Amniotic epithelial cell (primary cell): ENCODE measurements around the gene USP6.
"Not testable (repeated sequence)": the region's sequence is repeated elsewhere in the genome, so short reads cannot be mapped to it uniquely, and the experiment has no call there.

Experiments
- DNase-seq: peaks from one replicate; pipeline ENCODE4 v3.0.0-alpha.2; 2010; ENCODE audit warnings: low read depth

The USP6 gene

DNA sequence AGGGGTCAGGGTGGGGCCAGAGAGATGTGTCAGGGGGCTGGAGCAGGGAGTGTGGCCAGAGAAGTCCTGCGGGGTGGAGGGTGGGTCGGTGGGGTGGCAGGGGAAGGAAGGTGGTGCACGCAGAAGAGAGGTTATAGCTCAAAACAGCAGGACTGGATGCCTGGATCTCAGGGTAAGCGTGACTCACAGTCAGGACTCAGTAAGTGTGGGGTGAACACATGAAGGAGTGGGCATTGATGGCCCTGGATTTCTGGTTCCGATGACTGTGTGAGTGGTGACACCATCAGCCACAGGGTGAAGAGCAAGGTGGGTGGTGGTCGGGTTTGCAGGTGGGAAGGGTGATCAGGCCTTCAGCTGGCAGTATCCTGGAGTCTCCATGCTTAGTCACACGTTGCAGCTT is 6.2 kb downstream of the USP6 start:
- DNase-seq, result not testable (repeated sequence)

DNA sequence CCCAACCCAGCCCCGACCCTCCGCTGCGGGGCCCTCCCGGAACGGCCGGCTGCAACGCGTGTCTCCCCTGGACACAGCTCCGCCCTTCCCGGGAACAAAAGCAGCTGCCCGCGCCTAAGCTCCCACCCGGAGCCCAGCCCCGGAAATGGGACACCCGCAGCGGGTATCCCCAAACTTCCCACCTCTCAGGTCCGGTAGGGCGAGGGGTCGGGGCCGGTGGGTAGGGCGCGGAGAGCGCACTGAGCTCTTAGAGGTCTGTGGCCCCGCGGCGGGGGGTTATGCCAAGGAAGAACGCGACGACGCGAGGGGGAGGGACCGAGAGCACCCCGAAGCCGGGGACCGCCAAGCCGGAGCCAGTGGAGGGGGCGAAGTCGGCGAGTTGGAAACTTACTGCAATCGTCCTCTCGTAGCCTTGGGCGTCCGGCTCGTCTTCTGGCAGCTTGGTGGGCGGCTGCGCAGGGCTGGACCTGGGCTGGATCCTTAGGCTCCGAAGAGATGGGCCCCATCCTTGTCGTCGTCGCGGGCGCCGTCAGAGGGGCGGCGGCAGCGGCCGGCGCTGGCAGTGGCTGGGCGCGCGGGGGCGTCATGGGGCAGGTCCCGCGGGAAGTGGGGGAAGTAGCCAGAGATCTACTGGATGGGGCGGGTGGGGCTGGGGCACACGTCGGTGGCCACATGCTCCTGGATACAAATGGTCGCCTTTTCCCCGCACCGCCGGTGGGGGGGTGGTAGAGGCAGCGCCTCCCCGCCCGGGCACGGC is 6.9 kb downstream of the USP6 start:
- DNase-seq, result no peak

DNA sequence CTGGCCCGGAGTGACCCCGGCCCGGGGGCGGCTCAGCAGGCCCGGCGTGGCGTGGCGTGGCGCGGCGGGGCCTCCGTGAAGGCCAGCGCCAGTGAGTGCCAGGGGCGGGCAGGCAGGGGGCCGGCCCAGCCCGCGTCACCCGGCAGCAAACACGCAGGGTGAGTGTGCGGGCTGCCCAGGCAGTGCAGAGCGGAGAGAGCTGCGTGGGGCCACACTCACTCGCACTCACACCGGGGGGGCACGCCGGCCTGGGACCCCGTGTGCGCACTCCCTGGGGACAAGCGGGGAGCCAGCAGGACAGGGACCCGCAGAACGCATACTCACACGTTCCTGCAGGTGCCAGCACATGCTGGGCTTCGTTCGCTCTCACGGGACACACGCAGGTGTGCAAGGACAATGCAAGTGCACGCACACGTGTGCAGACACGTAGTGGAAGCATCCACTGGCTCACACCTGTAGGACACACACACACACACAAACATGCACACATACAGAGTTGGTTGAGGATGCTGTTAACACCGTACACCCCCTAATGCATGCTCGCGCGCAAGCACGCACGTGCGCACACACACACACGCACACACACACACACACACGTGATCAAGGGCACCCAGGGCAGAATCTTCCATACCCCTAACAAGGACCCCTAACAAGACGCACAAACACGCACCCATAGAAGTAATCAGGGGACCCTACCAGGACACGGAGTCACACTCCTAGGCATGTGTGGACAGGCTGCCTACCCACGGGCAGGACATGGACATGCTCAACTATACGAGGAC is 7.7 kb downstream of the USP6 start:
- DNase-seq, result no peak

DNA sequence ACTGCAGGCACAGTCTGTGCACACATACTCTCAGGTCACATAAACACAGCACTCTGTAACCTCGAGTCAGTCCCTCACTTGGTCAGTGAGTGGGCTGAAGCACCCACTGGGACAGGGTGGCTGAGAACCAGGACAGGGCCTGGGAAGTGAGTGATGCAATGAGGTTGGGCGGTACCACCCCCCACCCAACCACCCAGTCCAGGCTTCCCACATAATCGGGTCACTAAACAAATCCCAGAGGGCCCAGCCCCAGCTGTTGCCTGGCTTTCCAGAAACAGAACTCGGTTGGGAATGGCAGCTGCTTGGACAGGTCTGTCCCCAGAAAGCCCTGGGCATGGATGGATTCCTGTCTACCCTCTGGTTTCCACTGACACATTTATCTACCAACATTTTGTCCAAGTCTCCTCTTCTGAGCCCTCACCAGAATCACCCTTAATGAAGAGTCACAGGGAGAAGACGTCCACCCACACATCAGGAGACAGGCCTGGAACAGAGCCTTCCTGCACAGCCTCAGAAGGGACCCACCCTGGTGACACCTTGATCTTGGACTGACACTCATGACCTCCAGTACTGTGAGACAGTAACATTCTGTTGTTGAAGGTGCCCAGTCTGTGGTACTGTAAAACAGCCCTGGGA is 8.4 kb downstream of the USP6 start:
- DNase-seq, result not testable (repeated sequence)

DNA sequence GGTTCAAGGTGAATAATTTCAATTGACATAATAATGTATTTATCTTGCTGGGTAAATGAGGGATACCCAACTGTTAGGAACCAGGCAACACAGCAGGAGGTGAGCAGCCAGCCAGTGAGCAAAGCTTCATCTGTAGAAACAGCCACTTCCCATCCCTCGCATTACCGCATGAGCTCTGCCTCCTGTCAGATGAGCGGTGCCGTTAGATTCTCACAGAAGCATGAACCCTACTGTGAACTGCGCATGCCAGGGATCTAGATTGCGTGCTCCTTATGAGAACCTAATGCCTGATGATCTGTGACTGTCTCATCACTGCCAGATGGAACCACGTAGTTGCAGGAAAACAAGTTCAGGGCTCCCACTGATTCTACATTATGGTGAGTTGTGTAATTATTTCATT is 9.1 kb downstream of the USP6 start:
- not testable (repeated sequence) for DNase-seq

DNA sequence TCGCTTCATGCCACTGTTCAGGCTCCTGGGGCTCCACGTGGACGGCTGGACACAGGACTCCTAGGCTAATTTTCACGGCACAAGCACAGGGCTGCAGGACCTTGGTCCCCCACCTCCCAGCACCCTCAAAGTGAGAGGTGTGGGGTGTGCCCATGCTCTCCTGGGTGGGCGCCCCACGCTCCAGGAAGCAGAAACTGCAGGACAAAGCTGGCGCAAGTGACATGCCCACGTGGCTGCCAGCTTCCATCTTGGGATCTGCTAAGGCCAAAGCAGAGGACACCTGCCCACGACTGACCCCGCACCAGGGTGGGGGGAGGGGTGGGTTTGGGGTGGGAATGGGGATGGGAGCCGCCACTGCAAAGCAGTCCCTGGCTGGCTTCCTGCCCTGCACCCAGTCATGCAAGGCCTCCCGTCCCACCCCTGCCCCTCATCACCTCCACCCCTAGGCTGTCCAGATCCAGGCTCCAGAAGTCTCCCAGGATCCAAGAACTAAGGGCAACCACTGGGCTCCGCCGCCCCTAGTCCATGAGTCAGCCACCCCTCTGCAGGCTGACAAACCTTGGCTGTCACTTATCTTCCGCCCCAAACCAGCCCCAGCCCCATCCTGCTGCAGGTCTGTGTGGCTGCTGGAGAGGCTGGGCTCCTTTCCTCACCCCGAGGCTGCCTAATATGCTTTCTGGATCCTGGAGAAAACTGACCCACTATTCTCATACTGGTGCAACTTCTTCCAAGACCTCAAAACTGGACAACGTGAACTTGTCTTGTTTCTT is 11.1 kb downstream of the USP6 start:
- DNase-seq, result no peak

DNA sequence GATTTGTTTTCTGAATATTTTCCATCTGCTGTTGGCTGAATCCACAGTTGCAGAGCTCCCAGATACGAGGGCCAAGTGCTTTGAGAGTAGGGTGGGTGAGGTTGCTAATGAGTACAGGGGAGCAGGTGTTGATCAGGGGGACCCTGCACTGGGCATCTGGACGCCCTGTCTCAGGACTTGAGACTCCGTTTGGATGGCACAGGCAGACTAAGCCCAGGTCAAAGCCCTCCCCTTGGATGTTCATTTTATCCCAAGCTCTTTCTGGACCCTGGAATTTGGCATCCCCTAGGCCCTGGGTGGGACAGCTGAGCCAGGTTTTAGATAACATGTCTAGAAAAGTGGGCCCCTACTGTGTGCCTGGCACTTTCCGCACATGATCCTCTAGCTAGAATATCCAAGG is 12.1 kb downstream of the USP6 start:
- DNase-seq, result no peak

DNA sequence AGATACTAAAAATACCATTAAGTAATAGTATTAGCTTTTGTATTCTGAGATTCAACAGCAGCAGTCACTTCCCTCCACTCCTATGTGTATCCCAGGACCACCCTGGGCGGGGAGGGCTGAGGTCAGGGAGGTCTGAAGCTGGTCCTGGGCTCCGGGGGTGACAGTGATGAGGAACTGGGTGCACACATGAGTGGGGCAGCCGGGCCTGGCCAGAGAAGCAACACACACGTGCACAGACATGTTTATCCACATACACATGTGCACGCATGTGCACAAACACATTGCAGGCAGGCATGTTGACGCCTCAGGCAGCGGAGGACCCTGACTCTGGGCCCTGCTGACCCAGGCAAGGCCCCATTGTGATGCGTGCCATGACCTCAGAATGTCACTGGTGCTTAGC is 12.6 kb downstream of the USP6 start:
- DNase-seq, result not testable (repeated sequence)

DNA sequence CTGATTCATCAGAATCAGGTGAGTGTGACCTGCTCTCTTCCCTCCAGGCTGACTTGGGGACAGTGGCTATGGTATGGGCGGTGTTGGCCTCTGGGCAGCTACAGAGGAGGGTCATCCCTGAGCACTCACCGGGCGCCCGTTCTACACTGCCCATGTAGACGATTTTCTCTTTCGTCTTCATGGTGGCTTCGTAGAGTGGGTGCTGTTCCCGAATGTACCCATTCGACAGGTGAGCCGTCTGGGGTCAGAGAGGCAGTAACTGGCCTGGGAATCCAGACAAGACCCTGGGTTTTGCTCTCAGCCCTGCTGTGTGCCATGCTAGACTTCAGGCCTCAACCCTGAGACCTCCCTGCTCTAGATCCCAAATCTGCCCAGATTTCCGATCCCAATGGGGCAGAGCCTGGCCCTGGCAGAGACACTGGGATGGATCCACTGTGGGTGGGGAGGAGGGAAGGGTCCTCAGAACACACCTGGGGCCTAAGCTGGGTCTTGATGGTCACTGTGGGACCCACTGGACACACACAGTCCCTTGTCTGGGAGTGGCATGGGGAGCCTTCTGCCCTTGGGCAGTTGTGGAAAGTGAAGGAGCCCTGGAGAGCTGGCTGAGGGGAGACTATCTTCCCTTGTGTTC is 13.2 kb downstream of the USP6 start:
- DNase-seq, result no peak

DNA sequence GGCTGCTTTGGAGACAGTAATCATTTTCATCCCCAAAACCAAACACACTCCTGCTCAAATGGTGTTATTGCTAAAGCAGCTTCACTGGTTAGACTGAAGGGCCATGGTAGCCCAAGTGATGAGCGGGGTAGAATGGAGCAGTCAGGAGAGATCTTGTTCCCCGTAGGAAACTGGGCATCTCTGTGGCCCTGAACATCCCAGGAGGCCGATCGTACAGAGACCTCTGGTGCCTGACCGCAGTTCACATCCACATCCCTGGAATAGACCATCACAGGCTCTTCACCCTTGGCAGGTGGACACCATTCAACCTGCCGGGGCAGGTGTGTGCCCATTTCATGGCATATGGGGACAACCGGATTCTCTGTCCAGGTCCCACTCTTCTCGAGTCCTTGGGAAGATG is 13.9 kb downstream of the USP6 start:
- DNase-seq, result not testable (repeated sequence)

DNA sequence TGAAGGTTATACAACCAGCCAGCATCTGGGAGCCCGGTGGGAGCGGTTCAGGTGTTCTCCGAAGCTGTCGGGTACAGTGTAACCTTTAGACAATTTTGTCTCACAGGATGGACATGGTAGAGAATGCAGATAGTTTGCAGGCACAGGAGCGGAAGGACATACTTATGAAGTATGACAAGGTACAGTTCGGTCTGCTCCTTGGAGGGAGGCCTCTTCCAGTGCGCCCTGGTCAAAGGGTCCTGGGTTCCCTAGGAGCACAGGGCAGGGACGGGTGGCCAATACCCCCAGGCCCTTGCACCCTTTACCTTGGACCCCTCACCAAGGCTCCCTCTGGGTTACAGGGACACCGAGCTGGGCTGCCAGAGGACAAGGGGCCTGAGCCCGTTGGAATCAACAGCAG is 14.4 kb downstream of the USP6 start:
- not testable (repeated sequence) for DNase-seq

DNA sequence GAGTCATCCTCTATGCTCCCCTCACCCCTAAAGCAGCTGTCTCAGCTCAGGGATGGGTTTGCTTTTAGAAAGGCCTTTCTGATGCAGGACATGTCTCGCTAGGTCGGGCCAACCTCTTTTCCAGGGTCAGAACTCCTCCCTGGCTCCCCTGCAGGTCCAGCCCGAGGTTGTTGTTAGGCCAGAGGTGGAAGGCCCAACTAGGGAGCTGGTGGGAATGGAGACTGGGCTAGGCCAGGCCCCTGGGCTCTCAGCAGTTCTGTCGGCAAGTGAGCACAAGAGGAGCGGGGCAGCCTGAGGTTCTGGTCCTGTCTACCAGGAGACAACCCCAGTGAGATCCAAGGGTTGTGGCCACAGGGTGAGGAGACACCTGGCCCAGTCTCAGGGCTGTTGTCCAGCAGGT is 14.9 kb downstream of the USP6 start:
- not testable (repeated sequence) for DNase-seq

DNA sequence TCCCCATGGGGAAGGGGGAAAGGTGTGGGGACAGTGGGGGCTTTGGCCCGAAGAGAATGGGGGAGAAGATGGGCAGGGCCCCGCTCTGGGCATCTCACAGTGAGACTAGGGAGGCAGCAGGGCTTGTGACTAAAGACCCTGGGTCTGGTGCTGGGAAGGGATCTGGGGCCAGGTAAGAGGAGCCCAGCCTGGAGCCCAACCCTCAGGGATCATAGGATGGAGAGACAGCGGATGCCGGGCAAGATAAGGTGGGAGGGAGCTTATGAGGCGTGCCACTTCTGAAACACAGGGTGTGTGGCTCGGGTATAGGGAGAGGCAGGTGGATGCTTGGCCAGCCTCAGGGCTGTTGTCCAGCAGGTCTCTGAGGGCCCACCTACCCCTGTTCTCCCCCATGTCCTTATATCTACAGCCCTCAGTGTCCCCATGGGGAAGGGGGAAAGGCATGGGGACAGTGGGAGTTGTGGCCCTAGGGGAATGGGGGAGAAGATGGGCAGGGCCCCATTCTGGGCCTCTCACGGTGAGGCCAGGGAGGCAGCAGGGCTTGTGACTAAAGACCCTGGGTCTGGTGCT is 15.4 kb downstream of the USP6 start:
- no peak for DNase-seq

DNA sequence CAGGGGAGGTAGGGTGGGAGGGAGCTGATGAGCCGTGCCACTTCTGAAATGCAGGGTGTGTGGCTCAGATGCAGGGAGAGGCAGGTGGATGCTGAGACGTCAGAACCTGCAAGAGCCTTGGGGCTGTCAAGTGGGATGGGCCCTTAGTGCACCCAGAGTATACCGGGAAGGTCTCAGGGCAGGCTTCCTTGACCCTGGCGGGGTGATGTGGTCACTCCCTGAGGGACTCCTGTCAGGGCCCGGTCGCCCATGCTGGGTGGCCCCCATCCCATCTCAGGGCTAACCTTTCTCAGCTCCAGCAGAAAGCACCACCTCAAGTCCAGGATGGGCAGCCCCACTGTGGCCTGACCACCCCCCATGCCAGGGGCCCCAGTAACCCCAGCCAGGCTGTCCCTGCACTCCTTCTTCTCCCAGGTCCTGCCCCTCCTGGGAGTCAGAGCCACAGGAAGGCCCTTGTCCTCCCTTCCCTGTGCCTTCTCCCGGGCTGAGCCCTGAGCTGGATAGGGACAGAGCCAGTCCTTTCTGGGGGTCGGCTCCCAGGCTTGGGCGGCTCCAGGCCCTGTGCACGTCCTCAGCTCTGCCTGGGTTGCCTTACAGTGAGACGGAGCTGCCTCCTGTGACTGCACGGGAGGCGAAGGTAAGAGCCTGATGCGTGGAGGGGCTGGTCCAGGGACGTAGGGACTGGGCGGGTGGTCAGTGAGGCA is 16.1 kb downstream of the USP6 start:
- DNase-seq, result not testable (repeated sequence)

DNA sequence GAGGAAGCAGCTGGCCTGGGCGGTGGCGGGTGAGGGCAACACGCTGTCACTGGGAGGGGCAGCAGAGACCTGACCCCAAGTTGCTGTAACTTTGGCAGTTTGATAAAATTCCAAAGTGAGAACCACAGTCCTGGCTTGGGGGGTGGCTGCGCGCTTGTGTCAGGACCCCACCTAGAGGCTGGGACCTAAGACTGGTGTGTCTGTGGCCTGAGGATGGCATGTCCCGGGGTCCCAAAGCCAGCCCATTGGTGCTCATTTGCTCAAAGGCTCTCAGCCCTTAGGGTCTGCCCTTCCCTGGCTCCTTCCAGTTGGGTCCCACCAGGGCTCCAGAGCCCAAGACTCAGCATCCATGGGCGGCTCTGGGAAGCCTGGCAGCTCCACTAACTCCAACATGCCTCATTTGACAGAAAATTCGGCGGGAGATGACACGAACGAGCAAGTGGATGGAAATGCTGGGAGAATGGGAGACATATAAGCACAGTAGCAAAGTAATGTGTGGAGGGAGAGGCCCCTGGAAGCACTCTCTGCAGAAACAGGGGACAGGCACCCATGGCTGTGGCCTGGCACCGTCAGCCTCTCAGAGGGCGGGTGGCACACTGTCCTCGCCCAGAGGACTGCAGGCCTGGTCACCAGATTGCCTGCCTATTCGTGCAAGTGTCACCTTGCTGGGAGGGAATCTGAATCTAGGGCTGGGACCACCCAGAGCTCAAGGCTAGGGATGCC is 16.8 kb downstream of the USP6 start:
- not testable (repeated sequence) for DNase-seq

DNA sequence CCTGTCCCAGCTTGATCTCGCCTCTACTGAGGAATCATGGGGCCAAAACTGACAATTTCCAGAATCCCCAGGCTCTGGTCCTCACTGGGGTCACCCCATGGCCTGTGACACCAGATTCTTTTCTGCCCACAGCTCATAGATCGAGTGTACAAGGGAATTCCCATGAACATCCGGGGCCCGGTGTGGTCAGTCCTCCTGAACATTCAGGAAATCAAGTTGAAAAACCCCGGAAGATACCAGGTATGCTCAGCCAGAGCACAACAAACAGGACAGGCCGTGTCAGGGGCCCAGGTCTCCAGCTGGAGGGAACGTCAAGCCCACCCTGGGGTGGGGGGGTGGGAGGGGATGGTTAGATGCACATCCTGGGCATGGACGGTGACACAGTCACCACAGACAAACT is 17.5 kb downstream of the USP6 start:
- DNase-seq, result no peak

DNA sequence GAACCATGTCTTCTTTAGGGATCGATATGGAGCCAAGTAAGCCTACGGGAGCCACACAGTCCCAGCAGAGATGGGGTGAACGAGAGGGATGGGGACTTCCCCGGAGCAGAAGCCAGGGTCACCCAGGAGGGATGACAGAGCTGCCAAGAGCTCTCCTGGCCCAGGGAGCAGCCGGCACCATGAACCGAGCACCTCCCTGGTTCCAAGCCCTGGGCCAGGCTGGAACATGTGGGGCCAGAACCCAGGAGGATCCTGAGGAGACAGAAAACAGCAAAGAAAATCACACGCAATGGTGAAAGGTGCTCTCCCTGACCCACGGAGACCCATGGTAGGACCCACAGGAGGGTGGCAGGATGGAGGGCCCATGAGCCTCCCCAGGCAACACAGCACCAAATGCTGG is 18.1 kb downstream of the USP6 start:
- DNase-seq, result not testable (repeated sequence)

DNA sequence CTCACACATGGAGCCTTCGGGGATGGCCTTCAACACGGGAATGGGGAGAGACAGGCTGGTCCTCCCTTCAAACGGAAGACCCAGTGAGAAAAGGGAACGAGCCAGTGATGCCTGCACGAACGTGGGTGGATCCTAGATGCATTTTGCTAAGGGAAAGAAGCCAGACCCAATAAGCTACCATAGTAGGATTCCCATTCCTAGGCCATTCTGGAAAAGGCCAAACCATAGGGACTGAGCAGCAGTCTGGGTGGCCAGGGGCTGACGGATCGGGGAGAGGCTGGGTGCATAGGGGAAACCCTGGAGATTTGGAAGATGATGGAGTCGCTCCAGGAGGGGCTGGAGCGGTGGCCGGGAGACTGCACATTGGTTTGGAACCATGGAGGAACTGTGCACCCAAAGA is 18.7 kb downstream of the USP6 start:
- not testable (repeated sequence) for DNase-seq

DNA sequence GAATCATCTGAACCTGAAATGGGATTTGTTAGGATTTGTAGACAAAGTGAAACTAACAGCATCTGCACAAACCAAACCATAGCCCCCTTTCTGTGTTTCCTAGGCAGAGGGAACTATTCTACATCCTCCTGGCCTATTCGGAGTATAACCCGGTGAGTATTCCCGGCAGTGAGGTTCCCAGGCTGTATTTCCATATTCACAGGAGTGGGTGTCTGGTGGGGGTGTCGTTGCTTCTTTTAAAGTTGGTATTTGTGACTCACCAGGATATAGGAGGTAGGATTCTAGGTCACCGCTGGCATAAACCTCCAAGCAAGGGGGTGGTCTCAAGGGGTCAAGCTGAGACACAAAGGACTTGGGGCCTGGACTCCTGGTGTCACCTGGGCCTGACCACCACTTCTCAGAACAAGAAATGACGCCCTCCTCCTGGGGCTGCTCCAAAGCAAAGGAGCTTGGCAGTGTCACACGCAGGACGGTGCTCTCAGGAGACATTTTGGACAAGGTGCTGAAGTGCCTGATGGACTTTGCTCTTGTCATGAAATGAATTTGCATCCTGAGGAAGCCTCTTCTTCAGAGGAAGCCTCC is 19.4 kb downstream of the USP6 start:
- DNase-seq, result peak; percentile 15
